ENCODE measurements around the gene RAD51C. TPM values are rescaled to one million over a fixed set of nuclear protein-coding genes. Genes with fewer than 3 reads are reported as not detected.
"Not testable (repeated sequence)": the region's sequence is repeated elsewhere in the genome, so short reads cannot be mapped to it uniquely, and the experiment has no call there.

Gene RAD51C
- total RNA-seq, 1 experiment from 2014 or later = 63.4 TPM

DNA sequence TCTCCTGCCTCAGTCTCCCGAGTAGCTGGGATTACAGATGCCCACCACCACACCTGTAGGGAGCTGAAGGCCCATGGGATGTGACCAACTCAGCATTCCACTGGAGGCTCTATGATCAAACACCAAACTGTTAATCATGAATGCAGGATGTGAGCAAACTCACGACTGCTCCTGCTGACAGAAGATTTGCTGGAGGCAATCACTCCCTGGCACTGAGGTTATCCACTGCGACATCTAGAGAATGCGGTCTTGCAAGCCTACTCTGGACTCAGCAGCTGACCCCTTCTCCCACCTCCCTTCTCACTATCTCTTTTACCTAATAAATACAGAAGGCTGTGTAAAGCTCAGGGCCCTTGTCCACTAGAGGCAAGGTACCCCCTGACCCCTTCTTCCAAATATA is 5.4 kb upstream of the RAD51C start:
- H4K20me1 ChIP-seq (ENCODE audit: insufficient read depth) = no peaks in the 10 kb centered on the region
- H3K9me3 ChIP-seq (ENCODE audit: insufficient read depth, low read depth) = no peaks in the 10 kb centered on the region; the same call in 1 of the 2 replicates
- H3K36me3 ChIP-seq (ENCODE audit: low read depth) = no peaks in the 10 kb centered on the region
- POLR2A ChIA-PET (ENCODE audit: unreplicated experiment) = no interaction called here
- no peak overlapping the region for H2AFZ ChIP-seq
- H3K27ac ChIP-seq = no peak overlapping the region
- TF ChIP-seq EZH2 (IDR thresholded peaks at IDR 0.05; ENCODE audit: low read depth) = no peak
- TF ChIP-seq, protein P1, sequence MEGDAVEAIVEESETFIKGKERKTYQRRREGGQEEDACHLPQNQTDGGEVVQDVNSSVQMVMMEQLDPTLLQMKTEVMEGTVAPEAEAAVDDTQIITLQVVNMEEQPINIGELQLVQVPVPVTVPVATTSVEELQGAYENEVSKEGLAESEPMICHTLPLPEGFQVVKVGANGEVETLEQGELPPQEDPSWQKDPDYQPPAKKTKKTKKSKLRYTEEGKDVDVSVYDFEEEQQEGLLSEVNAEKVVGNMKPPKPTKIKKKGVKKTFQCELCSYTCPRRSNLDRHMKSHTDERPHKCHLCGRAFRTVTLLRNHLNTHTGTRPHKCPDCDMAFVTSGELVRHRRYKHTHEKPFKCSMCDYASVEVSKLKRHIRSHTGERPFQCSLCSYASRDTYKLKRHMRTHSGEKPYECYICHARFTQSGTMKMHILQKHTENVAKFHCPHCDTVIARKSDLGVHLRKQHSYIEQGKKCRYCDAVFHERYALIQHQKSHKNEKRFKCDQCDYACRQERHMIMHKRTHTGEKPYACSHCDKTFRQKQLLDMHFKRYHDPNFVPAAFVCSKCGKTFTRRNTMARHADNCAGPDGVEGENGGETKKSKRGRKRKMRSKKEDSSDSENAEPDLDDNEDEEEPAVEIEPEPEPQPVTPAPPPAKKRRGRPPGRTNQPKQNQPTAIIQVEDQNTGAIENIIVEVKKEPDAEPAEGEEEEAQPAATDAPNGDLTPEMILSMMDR (conservative IDR thresholded peaks at IDR 0.05) = no peak
- no peaks in the 10 kb centered on the region for H3K27me3 ChIP-seq (ENCODE audit: insufficient read depth, low read depth)
- no peak overlapping the region for H3K4me2 ChIP-seq
- intact Hi-C loops (cut with micrococcal nuclease; ENCODE audit: unreplicated experiment) = no loop called here
- no peaks in the 10 kb centered on the region for H3K9me2 ChIP-seq (ENCODE audit: insufficient read depth)
- H3K4me1 ChIP-seq (replicated peaks; ENCODE audit: insufficient read depth) = peaks cover 5% of the 10 kb centered on the region
- H3F3A ChIP-seq (ENCODE audit: insufficient read depth, low read depth) = peaks cover 13% of the 10 kb centered on the region; the same call in 1 of the 2 replicates
- CTCF ChIA-PET = no interaction called here
- DNase-seq = peak in 1 of 2 experiments; percentile 65
- H3K4me3 ChIP-seq = no peak overlapping the region
- BruUV-seq (replicated peaks) = no TSS peak
- no peaks in the 10 kb centered on the region for H3K79me2 ChIP-seq (ENCODE audit: low read depth)

DNA sequence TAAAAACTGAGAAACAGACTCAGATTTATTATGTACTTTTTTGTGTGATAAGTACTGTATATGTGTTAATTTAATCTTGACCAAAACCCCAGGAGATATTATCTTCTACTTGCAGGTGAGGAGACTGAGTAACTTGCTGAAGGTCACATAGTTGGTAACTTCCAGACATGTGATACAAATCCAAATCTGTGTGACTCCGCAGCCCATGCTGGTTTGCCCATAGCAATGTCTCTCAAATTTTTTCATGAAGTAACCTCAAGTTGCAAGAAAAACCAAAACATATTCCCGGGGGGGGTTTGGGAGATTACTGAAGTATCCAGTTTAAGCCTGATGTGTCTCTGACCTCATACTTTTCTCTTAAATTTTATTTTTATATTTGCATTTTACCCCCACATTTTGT is 3.9 kb upstream of the RAD51C start:
- Histone ChIP-seq H4K20me1 (ENCODE audit: insufficient read depth) (no peaks in the 10 kb centered on the region), H3K27ac (no peak overlapping the region), H3F3A (ENCODE audit: insufficient read depth, low read depth) (peaks cover 8% of the 10 kb centered on the region; the same call in 1 of the 2 replicates), H3K27me3 (ENCODE audit: insufficient read depth, low read depth) (no peaks in the 10 kb centered on the region), H3K4me1 (replicated peaks; ENCODE audit: insufficient read depth) (peaks cover 14% of the 10 kb centered on the region), H3K9me2 (ENCODE audit: insufficient read depth) (no peaks in the 10 kb centered on the region), H2AFZ (no peak overlapping the region), H3K79me2 (ENCODE audit: low read depth) (peaks cover 10% of the 10 kb centered on the region), H3K4me2 (no peak overlapping the region), H3K9me3 (ENCODE audit: insufficient read depth, low read depth) (no peaks in the 10 kb centered on the region; the same call in 1 of the 2 replicates), H3K4me3 (no peak overlapping the region), H3K36me3 (ENCODE audit: low read depth) (no peaks in the 10 kb centered on the region)
- intact Hi-C loops (cut with micrococcal nuclease; ENCODE audit: unreplicated experiment) = no loop called here
- CTCF ChIA-PET = no interaction called here
- BruUV-seq (replicated peaks) = no TSS peak
- TF ChIP-seq EZH2 (IDR thresholded peaks at IDR 0.05; ENCODE audit: low read depth) = no peak
- TF ChIP-seq, protein P1 (conservative IDR thresholded peaks at IDR 0.05) = no peak
- POLR2A ChIA-PET (ENCODE audit: unreplicated experiment) = no interaction called here
- DNase-seq = no peak

DNA sequence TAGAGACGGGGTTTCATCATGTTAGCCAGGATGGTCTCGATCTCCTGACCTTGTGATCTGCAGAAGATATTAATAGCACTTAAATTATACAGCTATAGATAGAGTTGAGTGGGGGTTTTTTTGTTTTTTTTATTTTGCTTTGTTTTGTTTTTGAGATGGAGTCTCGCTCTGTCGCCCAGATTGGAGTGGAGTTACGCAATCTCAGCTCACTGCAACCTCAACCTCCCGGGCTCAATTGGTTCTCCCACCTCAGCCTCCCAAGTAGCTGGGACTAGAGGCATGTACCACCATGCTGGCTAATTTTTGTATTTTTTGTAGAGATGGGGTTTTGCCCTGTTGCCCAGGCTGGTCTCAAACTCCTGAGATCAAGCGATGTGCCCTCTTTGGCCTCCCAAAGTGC is 2.4 kb upstream of the RAD51C start:
- BruUV-seq (replicated peaks); H2AFZ ChIP-seq; H3K36me3 ChIP-seq (ENCODE audit: low read depth); H3K4me2 ChIP-seq; H3K9me3 ChIP-seq (ENCODE audit: insufficient read depth, low read depth); H3K27ac ChIP-seq; H3K9me2 ChIP-seq (ENCODE audit: insufficient read depth); H3F3A ChIP-seq (ENCODE audit: insufficient read depth, low read depth); CTCF ChIA-PET; H3K27me3 ChIP-seq (ENCODE audit: insufficient read depth, low read depth); H4K20me1 ChIP-seq (ENCODE audit: insufficient read depth); DNase-seq; H3K4me3 ChIP-seq: not testable (repeated sequence)
- Histone ChIP-seq H3K79me2 (ENCODE audit: low read depth) (peaks cover 25% of the 10 kb centered on the region), H3K4me1 (replicated peaks; ENCODE audit: insufficient read depth) (peaks cover 28% of the 10 kb centered on the region)
- POLR2A ChIA-PET (ENCODE audit: unreplicated experiment) = interaction anchor here (0.6 kb wide), 1 partner anchor 34 kb away, joined by 3 read pairs; no protein-coding TSS in a partner anchor
- intact Hi-C loops (cut with micrococcal nuclease; ENCODE audit: unreplicated experiment) = loop anchor here (5.0 kb wide), 1 partner anchor 58 kb away; no protein-coding TSS in a partner anchor

Data from PC-9 (cell line).